PC-3 (cell line): ENCODE data around the gene CREBBP.

ENCODE experiments used
- CTCF ChIP-seq: fragments of 300-600 bp; sonication (generic); conservative IDR thresholded peaks from 2 replicates; pipeline ENCODE4 v1.5.1; 2017; ENCODE audit warnings: antibody characterized with exemption, low read depth, mild to moderate bottlenecking, low read length
- EZH2 ChIP-seq: fragments of 300-600 bp; sonication (generic); IDR thresholded peaks from one replicate; pipeline ENCODE4 v1.6.1; 2017; ENCODE audit warnings: antibody characterized with exemption, mild to moderate bottlenecking, low read length; ENCODE audit not compliant: unreplicated experiment
- EZH2phosphoT487 ChIP-seq: fragments of 300-600 bp; sonication (generic); IDR thresholded peaks from 2 replicates; pipeline ENCODE4 v1.6.1; 2018; ENCODE audit warnings: mild to moderate bottlenecking, antibody characterized with exemption, low read length, borderline replicate concordance

- TF ChIP-seq EZH2 (no peak), CTCF (no peak), EZH2phosphoT487 (no peak)
Measured at GRCh38 chr16:3819746-3820724, 60.5 kb downstream of the CREBBP start.
